ENCODE results near the gene CNGA2. TPM values are rescaled to one million over a fixed set of nuclear protein-coding genes. Genes with fewer than 3 reads are reported as not detected.

The CNGA2 gene
- total and polyA plus RNA-seq, 4 donors = not detected

GRCh38 chrX:151750511-151750910 is 16.0 kb downstream of the CNGA2 start:
- H3K9me3 ChIP-seq (ENCODE audit: control insufficient read depth in 4 of 4, insufficient read depth in 3 of 4, low read length in 3 of 4) = no peaks in the 10 kb centered on the region
- TF ChIP-seq CTCF (IDR thresholded peaks at IDR 0.05; ENCODE audit: control extremely low read depth, extremely low read depth) = no peak
- no peak overlapping the region for H3K27ac ChIP-seq (ENCODE audit: low read depth in 1 of 2, low read length in 1 of 2)
- H3K36me3 ChIP-seq (ENCODE audit: control insufficient read depth in 4 of 4, insufficient read depth in 4 of 4, low read length in 4 of 4) = no peaks in the 10 kb centered on the region
- DNase-seq = no peak
- H3K4me1 ChIP-seq (ENCODE audit: control insufficient read depth in 5 of 5, insufficient read depth in 5 of 5, low read length in 5 of 5) = no peaks in the 10 kb centered on the region
- no peak for ATAC-seq (ENCODE audit: insufficient read depth, low FRiP score)
- H3K4me3 ChIP-seq = no peak overlapping the region
- no peak overlapping the region for H3K9ac ChIP-seq (ENCODE audit: insufficient read depth in 1 of 2, low read length in 2 of 2)
- 88 to 92% methylated on average over 5 of the region's 5 CpGs for WGBS, 2 donors
- H3K27me3 ChIP-seq (ENCODE audit: control insufficient read depth in 3 of 3, insufficient read depth in 3 of 3, low read length in 2 of 3) = peaks cover 0 to 6% (median 2%) of the 10 kb centered on the region in 3 donors

GRCh38 chrX:151752847-151753246 is 18.3 kb downstream of the CNGA2 start:
- ATAC-seq (ENCODE audit: insufficient read depth, low FRiP score) (no peak), DNase-seq (no peak)
- TF ChIP-seq CTCF (IDR thresholded peaks at IDR 0.05; ENCODE audit: control extremely low read depth, extremely low read depth) = no peak
- Histone ChIP-seq H3K4me3 (no peak overlapping the region), H3K4me1 (ENCODE audit: control insufficient read depth in 5 of 5, insufficient read depth in 5 of 5, low read length in 5 of 5) (no peaks in the 10 kb centered on the region), H3K27me3 (ENCODE audit: control insufficient read depth in 3 of 3, insufficient read depth in 3 of 3, low read length in 2 of 3) (peaks cover 0 to 6% (median 2%) of the 10 kb centered on the region in 3 donors), H3K36me3 (ENCODE audit: control insufficient read depth in 4 of 4, insufficient read depth in 4 of 4, low read length in 4 of 4) (no peaks in the 10 kb centered on the region), H3K9me3 (ENCODE audit: control insufficient read depth in 4 of 4, insufficient read depth in 3 of 4, low read length in 3 of 4) (no peaks in the 10 kb centered on the region), H3K27ac (ENCODE audit: low read depth in 1 of 2, low read length in 1 of 2) (no peak overlapping the region), H3K9ac (ENCODE audit: insufficient read depth in 1 of 2, low read length in 2 of 2) (no peak overlapping the region)
- WGBS, 2 donors = 62 to 65% methylated on average over 5 of the region's 5 CpGs

- Histone ChIP-seq H3K27me3 (ENCODE audit: control insufficient read depth in 3 of 3, insufficient read depth in 3 of 3, low read length in 2 of 3) (peaks cover 0 to 3% (median 2%) of the 10 kb centered on the region in 3 donors), H3K9me3 (ENCODE audit: control insufficient read depth in 4 of 4, insufficient read depth in 3 of 4, low read length in 3 of 4) (no peaks in the 10 kb centered on the region), H3K27ac (ENCODE audit: low read depth in 1 of 2, low read length in 1 of 2) (no peak overlapping the region), H3K9ac (ENCODE audit: insufficient read depth in 1 of 2, low read length in 2 of 2) (no peak overlapping the region), H3K36me3 (ENCODE audit: control insufficient read depth in 4 of 4, insufficient read depth in 4 of 4, low read length in 4 of 4) (no peaks in the 10 kb centered on the region), H3K4me3 (no peak overlapping the region), H3K4me1 (ENCODE audit: control insufficient read depth in 5 of 5, insufficient read depth in 5 of 5, low read length in 5 of 5) (no peaks in the 10 kb centered on the region)
- DNase-seq (peak; percentile 59 to 70 (median 63)), ATAC-seq (ENCODE audit: insufficient read depth, low FRiP score) (peak; percentile 83)
- 11 to 17% methylated on average over 17 to 22 of the region's 22 CpGs for WGBS, 2 donors
- TF ChIP-seq CTCF (IDR thresholded peaks at IDR 0.05; ENCODE audit: control extremely low read depth, extremely low read depth) = peak; percentile 45
These were observed 18.9 kb downstream of the CNGA2 start for GRCh38 chrX:151753313-151754046.

All from lung (tissue), 12 donors.